Fibroblast of villous mesenchyme (primary cell): ENCODE measurements around the gene HOXA3. TPM values are rescaled to one million over a fixed set of nuclear protein-coding genes. Genes with fewer than 3 reads are reported as not detected.

Source experiments
- DNase-seq: peaks from one replicate; pipeline ENCODE4 v3.0.0-alpha.2; 2010; ENCODE audit warnings: low read depth
- H3K4me3 ChIP-seq: 2 replicates; pipeline ENCODE4 v1.5.1; 2011; ENCODE audit warnings: low read depth, mild to moderate bottlenecking, low read length
- CTCF ChIP-seq: IDR thresholded peaks from 2 replicates; pipeline ENCODE4 v1.5.1; 2012; ENCODE audit warnings: low read depth, mild to moderate bottlenecking, low read length; ENCODE audit not compliant: insufficient read depth
- total RNA-seq: library from RNA; depleted of rRNA; stranded (reverse); fragments of >200 nt; gene quantifications from 2 replicates; pipeline ENCODE4 v1.2.3, GENCODE V29; 2012

The HOXA3 gene
- total RNA-seq, 1 donor: 11.7 TPM

GRCh38 chr7:27101171-27101956, 51.0 kb downstream of the HOXA3 start:
- H3K4me3 ChIP-seq: no peak overlapping the region
- no peak for DNase-seq
- no peak for TF ChIP-seq CTCF

GRCh38 chr7:27100694-27101170, 51.7 kb downstream of the HOXA3 start:
- no peak overlapping the region for H3K4me3 ChIP-seq
- no peak for TF ChIP-seq CTCF
- DNase-seq: no peak

- DNase-seq: no peak
- H3K4me3 ChIP-seq: peak overlapping the region; percentile 33
- no peak for TF ChIP-seq CTCF
These were observed 52.7 kb downstream of the HOXA3 start for GRCh38 chr7:27099453-27100370.

GRCh38 chr7:27098578-27099451, 53.6 kb downstream of the HOXA3 start:
- peak; percentile 91 for DNase-seq
- peak overlapping the region; percentile 71 for H3K4me3 ChIP-seq
- TF ChIP-seq CTCF: no peak

GRCh38 chr7:27097686-27098577, 54.5 kb downstream of the HOXA3 start:
- no peak for DNase-seq
- peak overlapping the region; percentile 71 for H3K4me3 ChIP-seq
- no peak for TF ChIP-seq CTCF
